Heart right ventricle (tissue), 16 donors: ENCODE results near the gene PTPRN2. TPM values are rescaled to one million over a fixed set of nuclear protein-coding genes. Genes with fewer than 3 reads are reported as not detected.

Experiments
- ATAC-seq, 8 donors: fragments of 200-7000 bp; cut with Tn5 transposase; one replicate each; pipeline ENCODE4 v1.9.1; 2020; ENCODE audit warnings: mild to moderate bottlenecking in 8 of 8, moderate library complexity in 8 of 8, moderate number of reproducible peaks in 1 of 8
- DNase-seq, 2 donors: peaks; one replicate each; pipeline ENCODE4 v3.0.0-alpha.2; 2020
- H3K27ac ChIP-seq, 10 donors: fragments of 200-600 bp; sonication (generic) in 2 of 10; one replicate each; pipeline versions ENCODE4 v1.5.0 to v1.8.0; 2020 to 2022; ENCODE audit warnings: mild to moderate bottlenecking in 3 of 10
- H3K27me3 ChIP-seq, 7 donors: fragments of 200-600 bp; one replicate each; pipeline ENCODE4 v1.8.0; 2021 to 2022; ENCODE audit warnings: mild to moderate bottlenecking in 2 of 7
- H3K36me3 ChIP-seq, 9 donors: fragments of 200-600 bp; sonication (generic) in 1 of 9; one replicate each; pipeline versions ENCODE4 v1.5.0 to v1.8.0; 2020 to 2022; ENCODE audit warnings: mild to moderate bottlenecking in 2 of 9
- H3K4me1 ChIP-seq, 9 donors: fragments of 200-600 bp; sonication (generic) in 1 of 9; one replicate each; pipeline versions ENCODE4 v1.5.0 to v1.8.0; 2020 to 2022; ENCODE audit warnings: mild to moderate bottlenecking in 4 of 9
- H3K4me3 ChIP-seq, 10 donors: fragments of 200-600 bp; sonication (generic) in 2 of 10; one replicate each; pipeline versions ENCODE4 v1.5.0 to v1.8.0; 2020 to 2022; ENCODE audit warnings: mild to moderate bottlenecking in 7 of 10, moderate library complexity in 2 of 10
- H3K9me3 ChIP-seq, 11 donors: fragments of 200-600 bp in 10 of 11; sonication (generic) in 2 of 11; one replicate each; pipeline versions ENCODE4 v1.5.0 to v1.8.0; 2013 to 2022; ENCODE audit warnings: mild to moderate bottlenecking in 2 of 11, control low read depth in 1 of 11, moderate library complexity in 1 of 11
- WGBS, 2 donors: extraction: QIAGEN DNeasy Blood & Tissue Kit; methylation state at CpG; one replicate each; pipeline ENCODE4 v1.1.7; 2013; ENCODE audit warnings: inconsistent platforms in 1 of 2; 5-methylcytosine and 5-hydroxymethylcytosine counted together
- intact Hi-C, 10 donors: fragments of 100-400 bp; cut with DNase I; formaldehyde crosslinking; loops; one replicate each; pipeline versions ENCODE4 v1.11.1 to v1.14.2; 2022
- polyA plus RNA-seq, 2 donors: library from polyadenylated mRNA; stranded (reverse); fragments of 200-250 nt; gene quantifications; one replicate each; pipeline ENCODE4 v1.2.3, GENCODE V29; 2013
- total RNA-seq, 10 donors: library from RNA; stranded (reverse); fragmentation: NEBNext Ultra II Directional in 3 of 10; extraction: Animal tissue kit (Norgen Biotek cat#: 25700) in 3 of 10; gene quantifications; one replicate each; pipeline versions ENCODE4 v1.2.1 to v1.2.4, GENCODE V29; 2021 to 2023
- TF ChIP-seq, protein P1 (sequence below), 9 donors: fragments of 200-600 bp; sonication (generic) in 2 of 9; IDR thresholded peaks; one replicate each; pipeline versions ENCODE4 v1.5.0 to v1.8.0; 2021 to 2022; ENCODE audit warnings: antibody characterized with exemption in 9 of 9, mild to moderate bottlenecking in 5 of 9, moderate library complexity in 1 of 9
- donor health status: Arrhythmogenic right ventricular cardiomyopathy.
- donor health status: ischemic (EF 13 %, LVEDD 7.1; RV severe dilation, severe dysfunction).
- donor health status: healthy with polysubstance abuse.
- donor health status: DM: no; HTN: yes; CAD: no.
- donor health status: DM: no; HTN: no; CAD: no.
- donor health status: ischemic (EF 25% LVEDD 6.9; RV normal size, moderate dysfunction).
- donor health status: ischemic (EF 25% LVEDD 5.7; RV mildly dilated, moderate dysfunction).
- donor health status: healthy.
- donor health status: DM: yes; HTN: yes; CAD: no.
- donor health status: Ischemic cardiomyopathy.
- donor health status: ischemic (EF 35%, LVEDD 5.7; RV mildly dilated, moderate dysfunction).
- donor health status: nonischemic (EF 11% LVEDD 7.7; RV severe dilation, severe dysfunction).
- donor health status: DM: yes; HTN: yes; CAD: no.
- donor health status: PGD.
- donor health status: ischemic (EF 29% LVEDD 5.4; RV normal size, mild dysfunction).
- donor health status: nonischemic (EF 23%, LVEDD 6.1; RV moderate dilation, normal function).

The PTPRN2 gene
- total and polyA plus RNA-seq, 12 donors = 0.82 to 1.8 (median 1.3) TPM

GRCh38 chr7:157926107-157926506 lies 661.5 kb downstream of the PTPRN2 start:
- Histone ChIP-seq H3K36me3 (no peaks in the 10 kb centered on the region), H3K4me3 (no peak overlapping the region), H3K9me3 (peaks cover 0 to 11% (median 0%) of the 10 kb centered on the region in 11 donors), H3K27me3 (peaks cover 0 to 12% (median 6%) of the 10 kb centered on the region in 7 donors), H3K4me1 (no peaks in the 10 kb centered on the region), H3K27ac (no peak overlapping the region)
- 45 to 58% methylated on average over 5 of the region's 5 CpGs for WGBS, 2 donors
- TF ChIP-seq, protein P1, sequence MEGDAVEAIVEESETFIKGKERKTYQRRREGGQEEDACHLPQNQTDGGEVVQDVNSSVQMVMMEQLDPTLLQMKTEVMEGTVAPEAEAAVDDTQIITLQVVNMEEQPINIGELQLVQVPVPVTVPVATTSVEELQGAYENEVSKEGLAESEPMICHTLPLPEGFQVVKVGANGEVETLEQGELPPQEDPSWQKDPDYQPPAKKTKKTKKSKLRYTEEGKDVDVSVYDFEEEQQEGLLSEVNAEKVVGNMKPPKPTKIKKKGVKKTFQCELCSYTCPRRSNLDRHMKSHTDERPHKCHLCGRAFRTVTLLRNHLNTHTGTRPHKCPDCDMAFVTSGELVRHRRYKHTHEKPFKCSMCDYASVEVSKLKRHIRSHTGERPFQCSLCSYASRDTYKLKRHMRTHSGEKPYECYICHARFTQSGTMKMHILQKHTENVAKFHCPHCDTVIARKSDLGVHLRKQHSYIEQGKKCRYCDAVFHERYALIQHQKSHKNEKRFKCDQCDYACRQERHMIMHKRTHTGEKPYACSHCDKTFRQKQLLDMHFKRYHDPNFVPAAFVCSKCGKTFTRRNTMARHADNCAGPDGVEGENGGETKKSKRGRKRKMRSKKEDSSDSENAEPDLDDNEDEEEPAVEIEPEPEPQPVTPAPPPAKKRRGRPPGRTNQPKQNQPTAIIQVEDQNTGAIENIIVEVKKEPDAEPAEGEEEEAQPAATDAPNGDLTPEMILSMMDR (IDR thresholded peaks at IDR 0.05) = no peak
- intact Hi-C loops = no loop called here
- DNase-seq (no peak), ATAC-seq (no peak)

GRCh38 chr7:157925383-157925875 lies 662.2 kb downstream of the PTPRN2 start:
- Histone ChIP-seq H3K27me3 (peaks cover 0 to 13% (median 6%) of the 10 kb centered on the region in 7 donors), H3K4me3 (no peak overlapping the region), H3K9me3 (peaks cover 0 to 15% (median 0%) of the 10 kb centered on the region in 11 donors), H3K36me3 (no peaks in the 10 kb centered on the region), H3K27ac (no peak overlapping the region), H3K4me1 (no peaks in the 10 kb centered on the region)
- 77 to 88% methylated on average over 17 of the region's 17 CpGs for WGBS, 2 donors
- ATAC-seq (no peak), DNase-seq (no peak)
- intact Hi-C loops = no loop called here
- TF ChIP-seq, protein P1 (IDR thresholded peaks at IDR 0.05) = no peak

- intact Hi-C loops = no loop called here
- Histone ChIP-seq H3K27me3 (peaks cover 0 to 13% (median 3%) of the 10 kb centered on the region in 7 donors), H3K27ac (no peak overlapping the region), H3K4me1 (no peaks in the 10 kb centered on the region), H3K4me3 (no peak overlapping the region), H3K9me3 (peaks cover 0 to 15% (median 0%) of the 10 kb centered on the region in 11 donors), H3K36me3 (no peaks in the 10 kb centered on the region)
- ATAC-seq = no peak
- TF ChIP-seq, protein P1 (IDR thresholded peaks at IDR 0.05) = no peak
- WGBS, 2 donors = 84 to 89% methylated on average over 16 of the region's 16 CpGs
- no peak for DNase-seq
Observed at GRCh38 chr7:157923903-157924630, 663.6 kb downstream of the PTPRN2 start.

DNA sequence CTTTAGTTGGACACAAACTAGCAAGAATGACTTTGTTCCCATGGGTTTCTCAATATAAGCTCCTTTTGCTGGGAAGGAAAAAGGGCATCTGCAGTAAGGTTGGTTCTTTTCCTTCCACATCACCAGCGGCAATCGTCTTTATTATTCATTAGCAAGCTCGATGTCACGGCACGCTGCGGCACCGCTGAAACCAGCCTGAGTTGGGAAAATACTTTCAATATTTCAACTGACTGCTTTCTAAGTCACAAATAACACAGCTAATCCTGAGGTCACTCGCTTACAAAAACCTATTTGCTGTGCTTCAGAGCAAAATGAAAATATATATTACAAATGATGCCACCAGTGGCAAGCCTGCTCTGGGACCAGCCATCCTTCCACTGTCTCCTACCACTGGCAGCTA lies 665.0 kb downstream of the PTPRN2 start:
- Histone ChIP-seq H3K36me3 (no peaks in the 10 kb centered on the region), H3K27ac (no peak overlapping the region)
- WGBS, 2 donors = 88 to 94% methylated on average over 8 of the region's 8 CpGs

More for the DNA sequence above, 665.0 kb downstream of the PTPRN2 start:
- intact Hi-C loops = no loop called here
- DNase-seq (no peak), ATAC-seq (no peak)
- TF ChIP-seq, protein P1 (IDR thresholded peaks at IDR 0.05) = no peak
- Histone ChIP-seq H3K9me3 (peaks cover 0 to 15% (median 0%) of the 10 kb centered on the region in 11 donors), H3K4me1 (no peaks in the 10 kb centered on the region), H3K27me3 (peaks cover 0 to 15% (median 3%) of the 10 kb centered on the region in 7 donors), H3K4me3 (no peak overlapping the region)
